Cardiac muscle cell (in vitro differentiated cells and primary cell): Measurements from ENCODE around the gene SUGP1. TPM values are rescaled to one million over a fixed set of nuclear protein-coding genes. Genes with fewer than 3 reads are reported as not detected.

Experiments
- DNase-seq, 2 donors: peaks; one replicate each; pipeline versions ENCODE4 v3.0.0 to v3.0.0-alpha.2; 2010 to 2017; ENCODE audit warnings: low read depth in 1 of 2, low spot score in 1 of 2
- H3K27ac ChIP-seq: fragments of 200-600 bp; sonication (generic); 2 replicates; pipeline ENCODE4 v1.5.1; 2016
- H3K27me3 ChIP-seq: fragments of 200-600 bp; sonication (generic); 2 replicates; pipeline ENCODE4 v1.6.0; 2016; ENCODE audit warnings: control low read depth
- H3K36me3 ChIP-seq: fragments of 200-600 bp; sonication (generic); 2 replicates; pipeline ENCODE4 v1.5.1; 2016; ENCODE audit warnings: control low read depth
- H3K4me1 ChIP-seq: fragments of 200-600 bp; sonication (generic); 2 replicates; pipeline ENCODE4 v1.8.1; 2017; ENCODE audit warnings: low read depth, mild to moderate bottlenecking, mixed run types
- H3K4me3 ChIP-seq: fragments of 200-600 bp; sonication (generic); 2 replicates; pipeline ENCODE4 v1.5.1; 2016; ENCODE audit warnings: mild to moderate bottlenecking
- H3K9me3 ChIP-seq: fragments of 200-600 bp; sonication (generic); 2 replicates; pipeline ENCODE4 v1.5.1; 2017; ENCODE audit warnings: low read depth, mild to moderate bottlenecking, control low read depth
- CTCF ChIP-seq: IDR thresholded peaks from 2 replicates; pipeline ENCODE4 v1.5.1; 2012; ENCODE audit warnings: low read depth, mild to moderate bottlenecking, low read length
- polyA plus RNA-seq: library from polyadenylated mRNA; unstranded; fragments of >200 nt; fragmentation: Nextera tagmentation; extraction: Ambion mirVana; gene quantifications from 2 replicates; pipeline ENCODE4 v1.2.1, GENCODE V29; 2016
- total RNA-seq: library from RNA; depleted of rRNA; stranded (reverse); fragments of >200 nt; gene quantifications from 2 replicates; pipeline ENCODE4 v1.2.3, GENCODE V29; 2016

Gene SUGP1
- total and polyA plus RNA-seq, 2 experiments from 2014 or later = 74.5 to 84.6 TPM

DNA sequence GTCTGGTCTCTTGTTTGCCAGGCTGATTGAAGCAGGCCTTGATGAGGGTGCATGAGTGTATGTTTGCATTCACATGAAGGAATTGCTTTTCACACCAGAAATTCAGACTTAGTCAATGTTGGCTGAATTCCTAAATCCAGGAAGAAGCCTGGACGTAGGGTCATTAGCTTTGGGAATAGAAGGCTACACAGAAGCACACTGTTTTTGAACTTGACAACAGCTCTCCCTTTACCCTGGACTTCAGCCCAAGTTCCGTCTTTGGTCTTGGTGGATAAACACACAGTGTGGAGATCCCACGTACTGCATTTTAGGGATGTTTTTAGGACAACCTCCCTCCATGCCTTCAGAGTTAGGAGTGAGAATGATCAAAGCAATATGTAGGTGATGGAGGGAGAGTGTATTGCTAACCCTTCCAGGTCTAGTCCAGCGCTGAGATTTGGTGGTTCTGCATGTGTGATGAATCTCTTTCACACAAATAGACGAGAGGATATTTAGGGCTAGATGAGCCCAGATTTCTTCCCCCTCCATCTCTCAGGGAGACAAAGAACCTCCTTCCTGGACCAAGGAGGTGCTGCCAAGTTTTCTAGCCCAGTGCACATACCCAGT, 70.0 kb downstream of the SUGP1 start:
- Histone ChIP-seq H3K36me3 (no peaks in the 10 kb centered on the region), H3K9me3 (no peaks in the 10 kb centered on the region), H3K4me1 (no peaks in the 10 kb centered on the region), H3K27ac (no peak overlapping the region), H3K27me3 (peaks cover 25% of the 10 kb centered on the region), H3K4me3 (no peak overlapping the region)
- no peak for TF ChIP-seq CTCF
- no peak for DNase-seq

- Histone ChIP-seq H3K27ac (no peak overlapping the region), H3K4me3 (no peak overlapping the region), H3K27me3 (no peaks in the 10 kb centered on the region), H3K36me3 (no peaks in the 10 kb centered on the region), H3K4me1 (no peaks in the 10 kb centered on the region), H3K9me3 (no peaks in the 10 kb centered on the region)
- DNase-seq = no peak
- TF ChIP-seq CTCF = no peak
Observed at GRCh38 chr19:19240476-19240875, 79.8 kb downstream of the SUGP1 start.

GRCh38 chr19:19239675-19240074, 80.6 kb downstream of the SUGP1 start:
- H3K4me1 ChIP-seq = no peaks in the 10 kb centered on the region
- no peak for TF ChIP-seq CTCF
- H3K36me3 ChIP-seq = no peaks in the 10 kb centered on the region
- H3K4me3 ChIP-seq = no peak overlapping the region
- H3K9me3 ChIP-seq = no peaks in the 10 kb centered on the region
- H3K27me3 ChIP-seq = no peaks in the 10 kb centered on the region
- no peak overlapping the region for H3K27ac ChIP-seq
- no peak for DNase-seq

DNA sequence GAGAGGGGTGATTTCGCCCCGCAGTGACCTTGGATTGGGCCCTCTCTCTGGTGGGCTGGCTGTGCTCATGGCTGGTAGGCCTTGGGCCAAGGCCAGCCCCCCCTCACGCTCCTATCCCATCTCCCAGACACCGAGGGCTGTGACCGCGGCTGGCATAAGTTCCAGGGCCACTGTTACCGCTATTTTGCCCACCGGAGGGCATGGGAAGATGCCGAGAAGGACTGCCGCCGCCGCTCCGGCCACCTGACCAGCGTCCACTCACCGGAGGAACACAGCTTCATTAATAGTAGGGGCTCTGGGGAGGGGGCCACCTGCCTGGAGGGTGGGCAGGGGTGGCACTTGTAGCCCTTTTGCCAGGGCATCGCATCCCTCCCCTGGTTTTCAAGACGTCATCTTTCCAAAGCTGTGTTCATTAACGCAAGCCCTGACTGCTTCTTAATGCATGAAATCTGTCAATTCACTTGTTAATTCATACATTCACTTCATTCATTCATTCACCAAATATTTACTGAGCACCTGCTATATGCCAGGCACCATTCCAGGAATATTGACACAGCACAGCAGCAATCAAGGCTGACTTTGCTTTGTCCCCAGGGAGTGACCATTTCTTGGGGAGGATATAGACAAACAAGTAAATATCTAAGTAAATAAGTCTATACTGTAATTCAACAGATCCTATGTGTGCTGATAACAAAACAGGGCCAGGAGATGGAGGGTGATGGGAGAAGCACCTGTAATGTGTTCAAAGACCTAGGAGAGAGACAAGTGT, 82.0 kb downstream of the SUGP1 start:
- H3K9me3 ChIP-seq = no peaks in the 10 kb centered on the region
- no peaks in the 10 kb centered on the region for H3K4me1 ChIP-seq
- TF ChIP-seq CTCF = no peak
- no peaks in the 10 kb centered on the region for H3K36me3 ChIP-seq
- DNase-seq = no peak
- H3K27me3 ChIP-seq = no peaks in the 10 kb centered on the region
- H3K27ac ChIP-seq = no peak overlapping the region
- H3K4me3 ChIP-seq = no peak overlapping the region

DNA sequence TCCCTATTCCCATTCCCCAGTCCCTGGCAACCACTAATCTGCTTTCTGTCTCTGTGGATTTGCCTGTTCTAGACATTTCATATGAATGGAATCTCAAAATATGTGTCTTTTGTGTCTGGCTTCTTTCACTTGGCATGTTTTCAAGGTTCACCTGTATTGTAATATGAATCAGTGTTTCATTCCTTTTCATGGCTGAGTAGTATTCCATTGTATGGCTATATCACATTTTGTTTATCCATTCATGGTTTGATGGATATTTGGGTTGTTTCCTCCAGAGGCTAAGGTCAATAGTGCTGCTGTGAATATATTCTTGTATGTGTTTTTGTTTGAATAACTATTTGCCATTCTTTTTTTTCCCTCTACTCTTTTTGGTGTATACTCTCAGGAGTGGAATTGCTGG, 84.1 kb downstream of the SUGP1 start:
- Histone ChIP-seq H3K27ac (no peak overlapping the region), H3K4me3 (no peak overlapping the region), H3K36me3 (no peaks in the 10 kb centered on the region), H3K9me3 (no peaks in the 10 kb centered on the region), H3K27me3 (no peaks in the 10 kb centered on the region), H3K4me1 (no peaks in the 10 kb centered on the region)
- no peak for DNase-seq
- no peak for TF ChIP-seq CTCF
